COLO668 (cell line): Measurements from ENCODE around the gene MT1B.
"Not testable (repeated sequence)": the region's sequence is repeated elsewhere in the genome, so short reads cannot be mapped to it uniquely, and the experiment has no call there.

Source experiments
- DNase-seq: peaks from one replicate; lab custom pipeline; 2025; ENCODE audit not compliant: unreplicated experiment; lab: John Stamatoyannopoulos, UW

MT1B gene

GRCh38 chr16:56620339-56620897, 31.3 kb upstream of the MT1B start:
- no peak for DNase-seq

- DNase-seq = not testable (repeated sequence)
These were observed 29.8 kb upstream of the MT1B start for GRCh38 chr16:56621665-56622445.

- not testable (repeated sequence) for DNase-seq
These were observed 28.5 kb upstream of the MT1B start for GRCh38 chr16:56623184-56623583.

- DNase-seq = no peak
These were observed 28.0 kb upstream of the MT1B start for GRCh38 chr16:56623637-56624036.

- DNase-seq = peak; percentile 16
These were observed 26.3 kb upstream of the MT1B start, which contains the start of gene MT1E for GRCh38 chr16:56625140-56625942. TSS of gene MT1E (plus strand) at chr16:56625781. CDS start at chr16:56625852, 71 bp downstream.

- no peak for DNase-seq
These were observed 25.6 kb upstream of the MT1B start for GRCh38 chr16:56625943-56626654.

GRCh38 chr16:56626685-56627084, 25.0 kb upstream of the MT1B start:
- no peak for DNase-seq

- DNase-seq = no peak
These were observed 23.0 kb upstream of the MT1B start for GRCh38 chr16:56628486-56629350.

- DNase-seq = no peak
These were observed 22.2 kb upstream of the MT1B start for GRCh38 chr16:56629531-56629930.

GRCh38 chr16:56630134-56630533, 21.6 kb upstream of the MT1B start:
- no peak for DNase-seq

- no peak for DNase-seq
These were observed 20.5 kb upstream of the MT1B start for GRCh38 chr16:56631197-56631596.

- DNase-seq = no peak
These were observed 19.9 kb upstream of the MT1B start for GRCh38 chr16:56631832-56632155.

GRCh38 chr16:56632156-56632847, 19.4 kb upstream of the MT1B start, which contains the start of gene MT1M:
TSS of gene MT1M (plus strand) at chr16:56632659. CDS start at chr16:56632732, 73 bp downstream.
- DNase-seq = no peak

GRCh38 chr16:56632848-56633365, 18.8 kb upstream of the MT1B start:
- DNase-seq = no peak

GRCh38 chr16:56633535-56633934, 18.2 kb upstream of the MT1B start:
- no peak for DNase-seq

- no peak for DNase-seq
These were observed 16.8 kb upstream of the MT1B start for GRCh38 chr16:56634715-56635440.

- DNase-seq = no peak
These were observed 16.2 kb upstream of the MT1B start for GRCh38 chr16:56635441-56635967.

GRCh38 chr16:56636616-56637413, 14.9 kb upstream of the MT1B start:
- DNase-seq = no peak
